Activated B cell treated with CpG ODN at 0.5 μM for 24 hours (primary cell): ENCODE measurements around the gene XIRP2. TPM values are rescaled to one million over a fixed set of nuclear protein-coding genes. Genes with fewer than 3 reads are reported as not detected.

Experiments used
- ATAC-seq: fragments of 200-7000 bp; cut with Tn5 transposase; one replicate; pipeline ENCODE4 v1.10.0; 2021; ENCODE audit warnings: low read depth, mild to moderate bottlenecking, moderate library complexity
- CTCF ChIA-PET: fragments of 350-600 bp; sonication (Branson Sonifier 250); formaldehyde crosslinking; loops from one replicate; lab custom pipeline; 2021; ENCODE audit warnings: antibody characterized with exemption; lab: Charles Lee
- POLR2A ChIA-PET: fragments of 350-600 bp; sonication (Branson Sonifier 250); formaldehyde crosslinking; loops from one replicate; lab custom pipeline; 2021; ENCODE audit warnings: antibody characterized with exemption; lab: Charles Lee
- DNase-seq: peaks from one replicate; pipeline ENCODE4 v3.0.0; 2022
- H3K27ac Mint-ChIP-seq: one replicate; pipeline ENCODE4 v1.8.0; 2020; ENCODE audit warnings: mixed read lengths
- H3K27me3 Mint-ChIP-seq: one replicate; pipeline ENCODE4 v1.8.0; 2021; ENCODE audit warnings: mixed read lengths
- H3K36me3 Mint-ChIP-seq: one replicate; pipeline ENCODE4 v1.8.0; 2021; ENCODE audit warnings: low read depth, mixed read lengths
- H3K4me1 Mint-ChIP-seq: one replicate; pipeline ENCODE4 v1.8.0; 2021; ENCODE audit warnings: mixed read lengths
- H3K4me3 Mint-ChIP-seq: one replicate; pipeline ENCODE4 v1.8.0; 2020; ENCODE audit warnings: mild to moderate bottlenecking, mixed read lengths
- H3K9me3 Mint-ChIP-seq: one replicate; pipeline ENCODE4 v1.8.0; 2020; ENCODE audit warnings: mixed read lengths
- intact Hi-C: fragments of 100-400 bp; cut with micrococcal nuclease; formaldehyde crosslinking; loops from one replicate; pipeline ENCODE4 v1.15.1; 2024
- total RNA-seq: library from RNA; stranded (reverse); gene quantifications from 2 replicates; pipeline ENCODE4 v1.2.3, GENCODE V29; 2022
- TF ChIP-seq, protein P1 (sequence below): fragments of 200-600 bp; IDR thresholded peaks from one replicate; pipeline ENCODE4 v1.8.0; 2022; ENCODE audit warnings: antibody characterized with exemption, mild to moderate bottlenecking

The XIRP2 gene
- total RNA-seq, 1 donor from 2014 or later, result not detected

GRCh38 chr2:167049659-167050058, 161.4 kb downstream of the XIRP2 start:
- H3K4me3 Mint-ChIP-seq, result no peak overlapping the region
- ChIA-PET POLR2A (no interaction called here), CTCF (no interaction called here)
- H3K9me3 Mint-ChIP-seq, result no peaks in the 10 kb centered on the region
- ATAC-seq (no peak), DNase-seq (no peak)
- intact Hi-C loops, result no loop called here
- H3K27me3 Mint-ChIP-seq, result no peaks in the 10 kb centered on the region
- H3K36me3 Mint-ChIP-seq, result no peaks in the 10 kb centered on the region
- TF ChIP-seq, protein P1, sequence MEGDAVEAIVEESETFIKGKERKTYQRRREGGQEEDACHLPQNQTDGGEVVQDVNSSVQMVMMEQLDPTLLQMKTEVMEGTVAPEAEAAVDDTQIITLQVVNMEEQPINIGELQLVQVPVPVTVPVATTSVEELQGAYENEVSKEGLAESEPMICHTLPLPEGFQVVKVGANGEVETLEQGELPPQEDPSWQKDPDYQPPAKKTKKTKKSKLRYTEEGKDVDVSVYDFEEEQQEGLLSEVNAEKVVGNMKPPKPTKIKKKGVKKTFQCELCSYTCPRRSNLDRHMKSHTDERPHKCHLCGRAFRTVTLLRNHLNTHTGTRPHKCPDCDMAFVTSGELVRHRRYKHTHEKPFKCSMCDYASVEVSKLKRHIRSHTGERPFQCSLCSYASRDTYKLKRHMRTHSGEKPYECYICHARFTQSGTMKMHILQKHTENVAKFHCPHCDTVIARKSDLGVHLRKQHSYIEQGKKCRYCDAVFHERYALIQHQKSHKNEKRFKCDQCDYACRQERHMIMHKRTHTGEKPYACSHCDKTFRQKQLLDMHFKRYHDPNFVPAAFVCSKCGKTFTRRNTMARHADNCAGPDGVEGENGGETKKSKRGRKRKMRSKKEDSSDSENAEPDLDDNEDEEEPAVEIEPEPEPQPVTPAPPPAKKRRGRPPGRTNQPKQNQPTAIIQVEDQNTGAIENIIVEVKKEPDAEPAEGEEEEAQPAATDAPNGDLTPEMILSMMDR, result no peak
- H3K4me1 Mint-ChIP-seq, result no peaks in the 10 kb centered on the region
- H3K27ac Mint-ChIP-seq, result no peak overlapping the region

- no peak overlapping the region for H3K4me3 Mint-ChIP-seq
- intact Hi-C loops, result no loop called here
- ChIA-PET CTCF (no interaction called here), POLR2A (no interaction called here)
- no peaks in the 10 kb centered on the region for H3K27me3 Mint-ChIP-seq
- no peak overlapping the region for H3K27ac Mint-ChIP-seq
- ATAC-seq, result no peak
- TF ChIP-seq, protein P1, result no peak
- no peaks in the 10 kb centered on the region for H3K36me3 Mint-ChIP-seq
- DNase-seq, result no peak
- H3K9me3 Mint-ChIP-seq, result no peaks in the 10 kb centered on the region
- H3K4me1 Mint-ChIP-seq, result no peaks in the 10 kb centered on the region
Measured at GRCh38 chr2:167052825-167053224, 164.5 kb downstream of the XIRP2 start.

DNA sequence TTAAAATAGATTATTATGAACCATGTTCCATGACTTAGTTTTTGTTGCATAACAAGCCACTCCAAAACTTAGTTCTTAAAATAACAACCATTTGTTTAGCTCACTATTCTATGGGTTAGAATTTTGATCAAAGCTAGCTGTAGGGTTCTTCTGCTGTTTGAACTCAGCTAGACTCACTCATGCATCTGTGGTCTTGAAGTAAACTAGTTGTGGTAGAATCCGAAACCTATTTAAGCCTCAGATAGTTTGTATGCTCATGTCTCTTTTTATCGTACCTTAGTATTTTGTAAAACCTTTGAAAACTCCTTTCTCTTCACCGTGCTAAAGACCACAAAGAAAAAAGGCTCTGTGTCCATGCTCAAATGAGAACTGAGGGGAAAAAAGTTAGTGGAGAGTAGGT, 166.6 kb downstream of the XIRP2 start:
- DNase-seq (no peak), ATAC-seq (no peak)
- Mint-ChIP-seq H3K27ac (no peak overlapping the region), H3K4me1 (no peaks in the 10 kb centered on the region), H3K4me3 (no peak overlapping the region), H3K27me3 (no peaks in the 10 kb centered on the region), H3K9me3 (peaks cover 2% of the 10 kb centered on the region), H3K36me3 (no peaks in the 10 kb centered on the region)
- POLR2A ChIA-PET, result no interaction called here
- CTCF ChIA-PET, result no interaction called here
- TF ChIP-seq, protein P1, result no peak
- intact Hi-C loops, result no loop called here

DNA sequence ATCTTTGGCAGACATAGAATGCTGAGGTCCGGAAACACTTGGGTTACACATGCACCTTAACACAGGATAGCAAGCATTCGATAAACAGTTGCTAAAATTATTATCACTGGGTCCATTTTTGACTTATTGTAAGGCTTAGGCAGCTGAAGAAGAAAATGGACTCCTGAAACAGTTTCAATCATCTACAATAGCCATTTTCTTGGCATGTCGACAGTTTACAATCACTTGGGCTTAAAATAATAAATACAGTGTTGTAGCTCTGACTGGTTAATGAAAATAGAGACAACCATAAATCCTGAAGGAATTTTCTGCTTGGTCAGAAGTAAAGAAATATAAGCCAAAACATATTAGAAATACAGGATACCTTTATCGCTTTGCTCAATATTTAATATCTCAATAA, 169.2 kb downstream of the XIRP2 start:
- H3K4me1 Mint-ChIP-seq, result no peaks in the 10 kb centered on the region
- H3K4me3 Mint-ChIP-seq, result no peak overlapping the region
- no peak overlapping the region for H3K27ac Mint-ChIP-seq
- intact Hi-C loops, result no loop called here
- ATAC-seq, result no peak
- H3K27me3 Mint-ChIP-seq, result no peaks in the 10 kb centered on the region
- H3K36me3 Mint-ChIP-seq, result no peaks in the 10 kb centered on the region
- ChIA-PET CTCF (no interaction called here), POLR2A (no interaction called here)
- no peak for DNase-seq
- peaks cover 2% of the 10 kb centered on the region for H3K9me3 Mint-ChIP-seq
- TF ChIP-seq, protein P1, result no peak

DNA sequence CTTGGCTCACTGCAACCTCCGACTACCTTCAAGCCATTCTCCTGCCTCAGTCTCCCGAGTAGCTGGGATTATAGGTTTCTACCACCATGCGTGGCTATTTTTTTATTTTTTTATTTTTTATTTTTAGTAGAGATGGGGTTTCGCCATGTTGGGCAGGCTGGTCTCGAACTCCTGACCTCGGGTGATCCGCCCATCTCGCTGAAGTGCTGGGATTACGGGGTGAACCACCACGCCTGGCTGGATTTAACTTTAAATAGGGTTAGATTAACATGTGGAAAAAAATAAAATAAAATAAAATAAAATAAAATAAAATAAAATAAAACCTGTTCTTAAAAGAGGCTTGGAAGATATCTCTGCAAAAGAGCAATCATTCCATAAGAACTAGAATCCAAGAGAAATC, 170.9 kb downstream of the XIRP2 start:
- no peaks in the 10 kb centered on the region for H3K27me3 Mint-ChIP-seq
- intact Hi-C loops, result no loop called here
- H3K4me1 Mint-ChIP-seq, result no peaks in the 10 kb centered on the region
- CTCF ChIA-PET, result no interaction called here
- H3K4me3 Mint-ChIP-seq, result no peak overlapping the region
- DNase-seq, result no peak
- H3K36me3 Mint-ChIP-seq, result no peaks in the 10 kb centered on the region
- POLR2A ChIA-PET, result no interaction called here
- H3K9me3 Mint-ChIP-seq, result peaks cover 2% of the 10 kb centered on the region
- no peak for ATAC-seq
- no peak overlapping the region for H3K27ac Mint-ChIP-seq
- TF ChIP-seq, protein P1, result no peak
